ENCODE data around the gene HCCS.

GRCh38 chrX:11131146-11131545 is 20.0 kb downstream of the HCCS start:
- TF ChIP-seq CTCF (IDR thresholded peaks at IDR 0.05) = no peak
- no peak for TF ChIP-seq POLR2AphosphoS5 (IDR thresholded peaks at IDR 0.05)

All from stomach (tissue), 4 donors.